DOHH2 (cell line): ENCODE results near the gene MAN2A1.

ENCODE experiments used
- H3F3A ChIP-seq: fragments of 200-600 bp; sonication (generic), shearing (Covaris generic); 2 replicates; pipeline ENCODE4 v1.6.0; 2016; ENCODE audit warnings: antibody characterized with exemption, mild to moderate bottlenecking; ENCODE audit not compliant: control insufficient read depth, insufficient read depth
- H3K27ac ChIP-seq: fragments of 200-600 bp; sonication (generic); 2 replicates; pipeline ENCODE4 v1.5.1; 2014; ENCODE audit warnings: low read depth, mild to moderate bottlenecking, low read length, moderate library complexity
- H3K27me3 ChIP-seq: fragments of 200-600 bp; sonication (generic); 2 replicates; pipeline ENCODE4 v1.6.1; 2014; ENCODE audit warnings: mild to moderate bottlenecking, low read length, mixed read lengths; ENCODE audit not compliant: control insufficient read depth
- H3K36me3 ChIP-seq: fragments of 200-600 bp; sonication (generic); 2 replicates; pipeline ENCODE4 v1.6.1; 2014; ENCODE audit warnings: mild to moderate bottlenecking, low read length, moderate library complexity, mixed read lengths; ENCODE audit not compliant: control insufficient read depth
- H3K4me1 ChIP-seq: fragments of 200-600 bp; sonication (generic); 2 replicates; pipeline ENCODE4 v1.6.1; 2014; ENCODE audit warnings: mild to moderate bottlenecking, low read length, mixed read lengths; ENCODE audit not compliant: control insufficient read depth
- H3K4me2 ChIP-seq: fragments of 200-600 bp; sonication (generic); 2 replicates; pipeline ENCODE4 v1.6.0; 2014; ENCODE audit warnings: mild to moderate bottlenecking, low read length, moderate library complexity
- H3K4me3 ChIP-seq: fragments of 200-600 bp; sonication (generic); 2 replicates; pipeline ENCODE4 v1.5.1; 2014; ENCODE audit warnings: mild to moderate bottlenecking, low read length, mixed read lengths
- H3K79me2 ChIP-seq: fragments of 200-600 bp; sonication (generic); 2 replicates; pipeline ENCODE4 v1.6.1; 2014; ENCODE audit warnings: mild to moderate bottlenecking, low read length, mixed read lengths; ENCODE audit not compliant: control insufficient read depth
- H3K9me2 ChIP-seq: fragments of 200-600 bp; sonication (generic); replicated peaks from 2 replicates; pipeline ENCODE4 v1.6.1; 2014; ENCODE audit warnings: mild to moderate bottlenecking, low read length, mixed read lengths; ENCODE audit not compliant: control insufficient read depth
- H3K9me3 ChIP-seq: fragments of 200-600 bp; sonication (generic); 2 replicates; pipeline ENCODE4 v1.6.1; 2014; ENCODE audit warnings: antibody characterized with exemption, low read length, mixed read lengths; ENCODE audit not compliant: control insufficient read depth, insufficient read depth
- H4K20me1 ChIP-seq: fragments of 200-600 bp; sonication (generic); 2 replicates; pipeline ENCODE4 v1.6.0; 2014; ENCODE audit warnings: low read depth, mild to moderate bottlenecking, antibody characterized with exemption, low read length, moderate library complexity; ENCODE audit not compliant: control insufficient read depth, insufficient read depth
- CTCF ChIP-seq: fragments of 200-600 bp; sonication (generic); IDR thresholded peaks from one replicate; pipeline ENCODE4 v1.5.1; 2014; ENCODE audit warnings: antibody characterized with exemption, mild to moderate bottlenecking, low read depth, low read length; ENCODE audit not compliant: poor library complexity, severe bottlenecking
- EZH2phosphoT487 ChIP-seq: fragments of 200-600 bp; sonication (generic); IDR thresholded peaks from 2 replicates; pipeline ENCODE4 v1.6.1; 2017; ENCODE audit warnings: borderline replicate concordance, mild to moderate bottlenecking, antibody characterized with exemption, low read length, moderate library complexity, mixed read lengths

Gene MAN2A1

GRCh38 chr5:109659901-109660300 lies 29.8 kb upstream of the MAN2A1 start:
- TF ChIP-seq EZH2phosphoT487 (no peak), CTCF (no peak)
- Histone ChIP-seq H3K9me2 (no peaks in the 10 kb centered on the region), H3K79me2 (no peaks in the 10 kb centered on the region), H3K9me3 (no peaks in the 10 kb centered on the region), H3K4me3 (no peak overlapping the region), H4K20me1 (no peaks in the 10 kb centered on the region), H3K4me1 (peaks cover 5% of the 10 kb centered on the region; the same call in 1 of the 2 replicates), H3K27me3 (peaks cover 3% of the 10 kb centered on the region; the same call in 1 of the 2 replicates), H3K27ac (no peak overlapping the region), H3F3A (no peaks in the 10 kb centered on the region), H3K36me3 (no peaks in the 10 kb centered on the region), H3K4me2 (no peak overlapping the region)

GRCh38 chr5:109660301-109660700 lies 29.4 kb upstream of the MAN2A1 start:
- Histone ChIP-seq H3K4me2 (no peak overlapping the region), H4K20me1 (no peaks in the 10 kb centered on the region), H3K4me1 (peaks cover 5% of the 10 kb centered on the region; the same call in 1 of the 2 replicates), H3K27ac (no peak overlapping the region), H3K36me3 (no peaks in the 10 kb centered on the region), H3K4me3 (no peak overlapping the region), H3K9me3 (no peaks in the 10 kb centered on the region), H3K79me2 (no peaks in the 10 kb centered on the region), H3K9me2 (no peaks in the 10 kb centered on the region), H3F3A (no peaks in the 10 kb centered on the region), H3K27me3 (peaks cover 3% of the 10 kb centered on the region; the same call in 1 of the 2 replicates)
- TF ChIP-seq CTCF (no peak), EZH2phosphoT487 (no peak)

GRCh38 chr5:109668237-109668636 lies 21.5 kb upstream of the MAN2A1 start:
- H3K4me3 ChIP-seq = no peak overlapping the region
- no peaks in the 10 kb centered on the region for H3K79me2 ChIP-seq
- H3F3A ChIP-seq = no peaks in the 10 kb centered on the region
- TF ChIP-seq EZH2phosphoT487 (no peak), CTCF (no peak)
- no peaks in the 10 kb centered on the region for H3K9me3 ChIP-seq
- H3K27ac ChIP-seq = no peak overlapping the region
- no peaks in the 10 kb centered on the region for H3K36me3 ChIP-seq
- peaks cover 20% of the 10 kb centered on the region for H3K27me3 ChIP-seq
- H3K4me1 ChIP-seq = no peaks in the 10 kb centered on the region
- no peaks in the 10 kb centered on the region for H3K9me2 ChIP-seq
- H3K4me2 ChIP-seq = no peak overlapping the region
- no peaks in the 10 kb centered on the region for H4K20me1 ChIP-seq
